Neural crest cell (in vitro differentiated cells): Measurements from ENCODE around the gene TAP2. TPM values are rescaled to one million over a fixed set of nuclear protein-coding genes. Genes with fewer than 3 reads are reported as not detected.
"Not testable (repeated sequence)": the region's sequence is repeated elsewhere in the genome, so short reads cannot be mapped to it uniquely, and the experiment has no call there.

Source experiments
- DNase-seq: peaks from one replicate; pipeline ENCODE4 v3.0.0; 2021; ENCODE audit warnings: low read depth, mixed read lengths, low spot score
- H3K27ac Mint-ChIP-seq: one replicate; pipeline ENCODE4 v1.8.0; 2021; ENCODE audit warnings: mild to moderate bottlenecking, mixed read lengths; ENCODE audit not compliant: unreplicated experiment
- H3K27me3 Mint-ChIP-seq: 2 replicates; pipeline ENCODE4 v1.8.0; 2021; ENCODE audit warnings: low read depth, mild to moderate bottlenecking, mixed read lengths
- H3K36me3 Mint-ChIP-seq: 2 replicates; pipeline ENCODE4 v1.8.0; 2021; ENCODE audit warnings: low read depth, mild to moderate bottlenecking, mixed read lengths
- H3K4me1 Mint-ChIP-seq: 2 replicates; pipeline ENCODE4 v1.8.0; 2021; ENCODE audit warnings: mixed read lengths
- H3K4me3 Mint-ChIP-seq: one replicate; pipeline ENCODE4 v1.8.0; 2021; ENCODE audit warnings: mild to moderate bottlenecking, mixed read lengths
- H3K9me3 Mint-ChIP-seq: 2 replicates; pipeline ENCODE4 v1.8.0; 2021; ENCODE audit warnings: mixed read lengths
- CTCF ChIP-seq: fragments of 200-600 bp; sonication (generic); conservative IDR thresholded peaks from 2 replicates; pipeline ENCODE4 v1.5.0; 2021; ENCODE audit warnings: antibody characterized with exemption, mild to moderate bottlenecking
- total RNA-seq: library from RNA; stranded (reverse); gene quantifications from 2 replicates; pipeline ENCODE4 v1.2.1, GENCODE V29; 2021

The TAP2 gene
- total RNA-seq, 1 donor from 2014 or later = 18.0 TPM

GRCh38 chr6:32882879-32883250 lies 44.3 kb upstream of the TAP2 start:
- Mint-ChIP-seq H3K4me3 (no peak overlapping the region), H3K27ac (no peak overlapping the region), H3K9me3 (no peaks in the 10 kb centered on the region), H3K4me1 (no peaks in the 10 kb centered on the region), H3K27me3 (peaks cover 76% of the 10 kb centered on the region), H3K36me3 (no peaks in the 10 kb centered on the region)
- no peak for TF ChIP-seq CTCF
- no peak for DNase-seq

GRCh38 chr6:32880962-32881361 lies 42.4 kb upstream of the TAP2 start:
- H3K4me1 Mint-ChIP-seq, H3K9me3 Mint-ChIP-seq, DNase-seq, H3K36me3 Mint-ChIP-seq, H3K27ac Mint-ChIP-seq, H3K4me3 Mint-ChIP-seq: not testable (repeated sequence)
- H3K27me3 Mint-ChIP-seq = peaks cover 78% of the 10 kb centered on the region

- DNase-seq = no peak
- no peak for TF ChIP-seq CTCF
- Mint-ChIP-seq H3K36me3 (no peaks in the 10 kb centered on the region), H3K27ac (no peak overlapping the region), H3K4me1 (no peaks in the 10 kb centered on the region), H3K27me3 (peaks cover 79% of the 10 kb centered on the region), H3K9me3 (no peaks in the 10 kb centered on the region), H3K4me3 (no peak overlapping the region)
Observed at GRCh38 chr6:32879691-32880090, 41.2 kb upstream of the TAP2 start.

- H3K27ac Mint-ChIP-seq = no peak overlapping the region
- H3K4me1 Mint-ChIP-seq = no peaks in the 10 kb centered on the region
- no peaks in the 10 kb centered on the region for H3K36me3 Mint-ChIP-seq
- DNase-seq = no peak
- TF ChIP-seq CTCF = no peak
- H3K9me3 Mint-ChIP-seq = peaks cover 2% of the 10 kb centered on the region
- peaks cover 82% of the 10 kb centered on the region for H3K27me3 Mint-ChIP-seq
- H3K4me3 Mint-ChIP-seq = no peak overlapping the region
Observed at GRCh38 chr6:32876603-32877002, 38.1 kb upstream of the TAP2 start.

GRCh38 chr6:32873947-32874346 lies 35.4 kb upstream of the TAP2 start:
- H3K9me3 Mint-ChIP-seq, H3K27ac Mint-ChIP-seq, H3K4me3 Mint-ChIP-seq, H3K36me3 Mint-ChIP-seq, DNase-seq, H3K4me1 Mint-ChIP-seq: not testable (repeated sequence)
- H3K27me3 Mint-ChIP-seq = peaks cover 89% of the 10 kb centered on the region

DNA sequence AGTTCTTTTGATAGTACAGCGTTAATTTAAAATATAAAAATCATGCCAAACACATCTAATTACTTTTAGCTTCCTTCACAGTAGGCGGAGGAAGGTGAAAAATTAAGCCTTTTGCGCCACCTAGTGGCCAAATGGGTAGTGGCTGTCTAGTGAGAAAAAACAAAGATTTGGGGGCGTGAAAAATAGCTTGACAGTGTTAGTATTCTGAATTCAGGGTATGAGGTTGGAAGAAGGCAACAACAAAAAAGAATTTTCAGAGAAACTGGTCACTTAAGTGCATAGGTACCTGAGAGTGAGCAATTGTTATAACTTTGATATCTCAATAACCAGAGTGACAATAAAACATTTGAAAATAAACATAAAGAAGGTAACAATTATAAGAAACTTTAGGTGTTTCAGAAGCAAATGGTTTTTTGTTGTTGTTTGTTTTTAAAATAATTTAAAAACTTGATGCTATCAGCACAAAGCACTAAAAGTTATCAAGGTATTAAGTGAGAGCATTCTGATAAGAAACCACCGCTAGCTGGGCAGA lies 29.8 kb upstream of the TAP2 start:
- Mint-ChIP-seq H3K27me3 (peaks cover 90% of the 10 kb centered on the region), H3K36me3 (no peaks in the 10 kb centered on the region)
- TF ChIP-seq CTCF = peak; percentile 99

More for the DNA sequence above, 29.8 kb upstream of the TAP2 start:
- peak; percentile 85 for DNase-seq
- no peaks in the 10 kb centered on the region for H3K9me3 Mint-ChIP-seq
- no peak overlapping the region for H3K4me3 Mint-ChIP-seq
- H3K27ac Mint-ChIP-seq = no peak overlapping the region
- no peaks in the 10 kb centered on the region for H3K4me1 Mint-ChIP-seq
